NB4 (cell line): Measurements from ENCODE around the gene GPR84.

Experiments used
- DNase-seq: peaks from one replicate; pipeline ENCODE4 v3.0.0; 2010; ENCODE audit warnings: low read depth
- H3K4me3 ChIP-seq: one replicate; pipeline ENCODE4 v1.5.1; 2011; ENCODE audit warnings: mild to moderate bottlenecking, low read depth, low read length, moderate library complexity
- CTCF ChIP-seq: IDR thresholded peaks from one replicate; pipeline ENCODE4 v1.5.1; 2012; ENCODE audit warnings: low read depth, low read length
- MAX ChIP-seq: IDR thresholded peaks from 2 replicates; pipeline ENCODE4 v1.6.1; 2011; ENCODE audit warnings: low read depth, low read length
- MYC ChIP-seq: IDR thresholded peaks from 2 replicates; pipeline ENCODE4 v1.6.1; 2011; ENCODE audit warnings: low read depth, low read length
- POLR2A ChIP-seq: IDR thresholded peaks from 2 replicates; pipeline ENCODE4 v1.6.1; 2011; ENCODE audit warnings: mild to moderate bottlenecking; ENCODE audit not compliant: insufficient read length; ENCODE audit errors: extremely low read depth

GPR84 gene

GRCh38 chr12:54386403-54387113, 22.3 kb upstream of the GPR84 start:
- no peak overlapping the region for H3K4me3 ChIP-seq
- TF ChIP-seq POLR2A (no peak), CTCF (no peak), MYC (no peak), MAX (no peak)
- no peak for DNase-seq

GRCh38 chr12:54385251-54385914, 21.1 kb upstream of the GPR84 start:
- DNase-seq, result peak; percentile 56
- no peak for TF ChIP-seq MAX
- no peak for TF ChIP-seq CTCF
- no peak for TF ChIP-seq MYC
- no peak for TF ChIP-seq POLR2A
- no peak overlapping the region for H3K4me3 ChIP-seq

GRCh38 chr12:54384591-54385041, 20.3 kb upstream of the GPR84 start, which contains the start of gene ZNF385A:
ZNF385A (minus strand) TSS chr12:54384733; CDS start chr12:54384514, 219 bp downstream.
- peak within 1 kb of the TSS; percentile 51 for H3K4me3 ChIP-seq
- DNase-seq, result peak; percentile 99
- peak; percentile 65 for TF ChIP-seq MYC
- TF ChIP-seq POLR2A, result peak; percentile 17
- peak; percentile 3 for TF ChIP-seq CTCF
- peak; percentile 51 for TF ChIP-seq MAX

- peak; percentile 98 for DNase-seq
- TF ChIP-seq POLR2A (no peak), MAX (peak; percentile 48), MYC (no peak), CTCF (no peak)
- no peak overlapping the region for H3K4me3 ChIP-seq
These were observed 18.8 kb upstream of the GPR84 start for GRCh38 chr12:54383041-54383609.

- TF ChIP-seq MAX (no peak), MYC (no peak), POLR2A (no peak), CTCF (no peak)
- no peak overlapping the region for H3K4me3 ChIP-seq
- no peak for DNase-seq
These were observed 16.9 kb upstream of the GPR84 start for GRCh38 chr12:54381136-54381535.
